Fibroblast of the aortic adventitia (primary cell): ENCODE measurements around the gene SRSF1. TPM values are rescaled to one million over a fixed set of nuclear protein-coding genes. Genes with fewer than 3 reads are reported as not detected.
A peak's percentile ranks its signal among the peaks of the same experiment; 100 is the strongest.

ENCODE experiments used
- DNase-seq: peaks from one replicate; pipeline ENCODE4 v3.0.0-alpha.2; 2010; ENCODE audit warnings: low read depth
- H3K4me3 ChIP-seq: 2 replicates; pipeline ENCODE4 v1.5.1; 2011; ENCODE audit warnings: low read depth, mild to moderate bottlenecking, control low read depth, low read length, moderate library complexity
- total RNA-seq: library from RNA; depleted of rRNA; stranded (reverse); fragments of >200 nt; gene quantifications from 2 replicates; pipeline ENCODE4 v1.2.3, GENCODE V29; 2012; ENCODE audit warnings: low replicate concordance
- TF ChIP-seq, protein P1 (sequence below): IDR thresholded peaks from 2 replicates; pipeline ENCODE4 v1.5.1; 2011; ENCODE audit warnings: mild to moderate bottlenecking, low read length, control low read depth, inconsistent platforms; ENCODE audit not compliant: insufficient read depth

Gene SRSF1
- total RNA-seq, 1 donor, result 330 TPM

DNA sequence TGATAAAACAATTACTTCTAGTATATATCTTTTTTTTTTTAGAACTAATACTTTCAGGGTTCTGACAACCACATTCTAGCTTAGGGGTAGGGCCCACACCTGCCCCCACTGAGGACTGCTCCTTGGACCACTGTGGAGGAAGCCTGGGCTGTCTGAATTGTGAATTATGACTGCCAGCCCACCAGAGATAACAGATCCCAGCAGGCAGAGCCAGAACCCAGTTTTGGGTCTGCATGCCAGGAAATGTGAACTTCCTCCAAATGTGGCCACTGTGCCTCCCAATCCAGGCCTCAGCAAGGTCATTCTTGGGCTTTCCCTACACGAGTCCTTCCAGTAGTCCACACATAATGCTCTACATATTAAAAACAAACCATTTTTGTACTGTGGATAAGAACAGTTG, 34.9 kb downstream of the SRSF1 start:
- TF ChIP-seq, protein P1, sequence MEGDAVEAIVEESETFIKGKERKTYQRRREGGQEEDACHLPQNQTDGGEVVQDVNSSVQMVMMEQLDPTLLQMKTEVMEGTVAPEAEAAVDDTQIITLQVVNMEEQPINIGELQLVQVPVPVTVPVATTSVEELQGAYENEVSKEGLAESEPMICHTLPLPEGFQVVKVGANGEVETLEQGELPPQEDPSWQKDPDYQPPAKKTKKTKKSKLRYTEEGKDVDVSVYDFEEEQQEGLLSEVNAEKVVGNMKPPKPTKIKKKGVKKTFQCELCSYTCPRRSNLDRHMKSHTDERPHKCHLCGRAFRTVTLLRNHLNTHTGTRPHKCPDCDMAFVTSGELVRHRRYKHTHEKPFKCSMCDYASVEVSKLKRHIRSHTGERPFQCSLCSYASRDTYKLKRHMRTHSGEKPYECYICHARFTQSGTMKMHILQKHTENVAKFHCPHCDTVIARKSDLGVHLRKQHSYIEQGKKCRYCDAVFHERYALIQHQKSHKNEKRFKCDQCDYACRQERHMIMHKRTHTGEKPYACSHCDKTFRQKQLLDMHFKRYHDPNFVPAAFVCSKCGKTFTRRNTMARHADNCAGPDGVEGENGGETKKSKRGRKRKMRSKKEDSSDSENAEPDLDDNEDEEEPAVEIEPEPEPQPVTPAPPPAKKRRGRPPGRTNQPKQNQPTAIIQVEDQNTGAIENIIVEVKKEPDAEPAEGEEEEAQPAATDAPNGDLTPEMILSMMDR, result no peak
- DNase-seq, result no peak

DNA sequence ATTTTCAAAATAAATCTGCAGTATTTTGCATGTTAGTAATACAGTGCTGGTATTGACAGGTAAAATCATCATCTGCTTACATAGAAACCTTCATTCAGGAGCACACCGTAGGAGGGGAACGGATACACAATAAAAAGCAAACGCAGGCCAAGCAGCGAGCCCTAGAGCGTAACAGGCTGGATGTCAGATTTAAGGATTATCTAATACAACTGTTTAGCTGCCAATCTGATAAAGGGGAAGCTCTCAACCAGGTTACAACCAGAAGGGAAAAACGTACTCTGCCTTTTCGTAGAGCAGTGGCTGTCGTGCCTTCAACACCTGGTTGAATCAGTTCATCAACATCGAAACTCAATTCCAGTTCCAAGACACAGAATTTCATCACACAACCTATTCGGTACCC, 35.5 kb downstream of the SRSF1 start:
- DNase-seq, result no peak
- TF ChIP-seq, protein P1, result no peak

More for the DNA sequence above, 34.9 kb downstream of the SRSF1 start:
- H3K4me3 ChIP-seq, result no peak overlapping the region

DNA sequence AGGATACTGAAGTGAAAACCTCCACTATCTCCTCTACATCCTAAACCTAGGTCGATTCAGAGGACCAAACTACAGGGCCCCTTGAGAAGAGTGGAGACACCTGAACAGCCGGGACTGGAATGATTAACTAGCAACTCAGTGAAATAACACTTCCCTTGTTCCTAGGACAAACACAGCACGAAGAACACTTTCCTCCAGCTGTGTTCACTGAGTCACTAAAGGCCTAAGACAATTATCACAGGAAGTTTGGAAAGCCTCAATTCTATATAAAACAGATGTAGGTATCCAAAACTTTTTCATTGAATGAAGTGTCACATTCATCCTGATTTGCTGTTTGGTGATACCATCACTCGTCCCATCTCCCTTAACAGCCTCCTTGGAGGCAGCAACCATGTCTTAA, 36.3 kb downstream of the SRSF1 start:
- peak; percentile 40 for DNase-seq
- no peak overlapping the region for H3K4me3 ChIP-seq
- TF ChIP-seq, protein P1, result no peak

More for the DNA sequence above, 35.5 kb downstream of the SRSF1 start:
- no peak overlapping the region for H3K4me3 ChIP-seq

DNA sequence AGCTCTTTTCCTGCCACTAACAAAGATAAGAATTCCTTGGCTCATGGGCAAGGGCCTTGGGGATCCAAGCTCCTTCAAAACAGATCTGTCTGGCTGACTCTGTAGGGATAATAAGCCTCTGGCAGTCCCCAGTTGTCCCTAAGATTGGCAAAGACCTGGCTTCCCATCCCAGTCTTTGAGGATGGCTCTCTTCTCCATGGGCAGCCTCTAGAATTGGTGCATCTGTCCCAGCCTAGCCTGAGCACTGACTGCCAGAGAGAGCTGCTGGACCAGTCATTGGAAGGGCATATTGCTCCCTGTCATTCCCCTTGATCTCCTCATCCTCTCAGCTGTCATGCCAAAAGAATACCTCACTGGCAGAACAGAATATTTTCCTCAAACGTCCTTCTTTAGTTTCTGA, 38.6 kb downstream of the SRSF1 start:
- no peak for DNase-seq
- TF ChIP-seq, protein P1, result no peak
- no peak overlapping the region for H3K4me3 ChIP-seq

DNA sequence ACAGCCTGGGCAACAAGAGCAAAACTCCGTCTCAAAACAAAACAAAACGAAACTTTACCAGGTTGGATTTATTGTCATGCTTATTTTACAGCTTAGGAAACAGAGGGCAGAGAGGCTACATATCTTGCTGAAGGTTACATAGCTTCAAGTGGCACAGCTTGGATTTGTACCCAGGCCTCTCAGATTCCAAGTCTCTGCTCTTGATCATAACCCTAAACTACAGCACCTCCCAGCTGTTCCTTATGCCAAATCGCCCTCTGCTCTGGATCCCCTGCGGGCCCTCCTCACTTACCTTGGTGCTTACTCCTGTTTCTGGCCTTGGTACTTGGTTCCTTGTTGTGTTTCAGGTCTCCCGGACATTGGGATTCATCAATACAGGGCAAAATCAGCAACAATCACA, 40.2 kb downstream of the SRSF1 start:
- TF ChIP-seq, protein P1, result no peak
- no peak for DNase-seq
- no peak overlapping the region for H3K4me3 ChIP-seq

DNA sequence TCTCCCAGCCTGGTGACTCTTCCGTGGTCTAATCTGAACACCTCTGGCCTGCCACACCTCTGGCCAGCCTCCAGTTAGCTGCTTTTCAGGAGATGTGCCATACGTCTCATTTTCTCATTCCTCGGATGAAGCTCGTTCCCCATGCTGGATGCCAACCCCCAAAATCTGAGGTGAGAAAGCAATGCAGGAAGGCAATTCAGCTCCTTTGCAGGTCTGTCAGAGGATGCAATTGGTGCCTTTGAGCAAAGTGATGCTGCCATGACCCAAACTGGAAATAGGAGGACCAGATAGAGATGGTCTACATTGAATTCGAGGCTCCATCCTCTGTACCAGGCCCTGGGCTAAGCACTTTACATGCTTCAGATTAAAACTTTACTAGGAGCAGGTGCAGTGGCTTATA, 40.8 kb downstream of the SRSF1 start:
- no peak overlapping the region for H3K4me3 ChIP-seq
- DNase-seq, result no peak
- TF ChIP-seq, protein P1, result no peak

DNA sequence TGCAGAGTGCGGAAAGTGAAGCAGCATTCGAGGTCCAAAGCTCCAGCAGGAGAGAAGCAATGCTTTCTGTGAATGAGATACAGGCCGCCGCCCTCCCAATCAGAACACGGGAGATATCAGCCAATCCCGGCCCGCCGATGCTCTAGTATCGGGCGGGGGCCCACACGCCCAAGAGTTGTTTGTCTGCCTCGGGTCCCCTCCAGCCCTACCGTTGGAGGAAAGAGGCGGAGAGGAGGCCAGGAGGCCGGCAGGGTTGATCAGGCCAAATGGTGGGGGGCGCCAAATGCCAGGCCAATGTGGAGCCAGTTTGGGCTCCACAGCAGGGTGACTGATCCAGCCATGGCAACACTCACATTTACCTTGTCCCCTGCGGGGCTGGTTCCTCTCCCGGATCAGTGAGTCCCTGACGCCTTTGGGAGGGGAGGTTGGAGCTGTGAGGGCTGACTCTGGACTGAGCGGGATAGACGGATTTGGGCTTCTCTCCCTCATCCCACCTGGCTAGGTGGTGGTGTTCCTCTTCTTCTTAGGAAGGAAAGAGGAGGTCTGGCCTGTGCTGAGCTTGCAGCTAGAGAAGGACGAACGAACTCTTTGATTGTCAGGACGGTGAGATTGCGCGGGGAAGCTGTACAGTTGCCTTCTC, 41.4 kb downstream of the SRSF1 start:
- DNase-seq, result no peak
- H3K4me3 ChIP-seq, result no peak overlapping the region
- TF ChIP-seq, protein P1, result no peak
